A375 (cell line): ENCODE measurements around the gene SIRT4. TPM values are rescaled to one million over a fixed set of nuclear protein-coding genes. Genes with fewer than 3 reads are reported as not detected.

Experiments
- small RNA-seq: library from RNA; depleted of rRNA; stranded (forward); fragments of <200 nt; gene quantifications from one replicate; pipeline ENCODE3, GENCODE V24; 2014
- total RNA-seq: library from RNA; depleted of rRNA; stranded (reverse); fragments of >200 nt; shearing (Covaris generic); gene quantifications from 2 replicates; pipeline ENCODE4 v1.2.3, GENCODE V29; 2014; rRNA removed

The SIRT4 gene
- 0.80 and 1.3 TPM in 2 replicates for total RNA-seq

GRCh38 chr12:120301962-120302815, at the start of gene SIRT4:
SIRT4 (plus strand) TSS chr12:120302321; CDS start chr12:120303562, 1,241 bp downstream.

GRCh38 chr12:120265473-120266179, 36.5 kb upstream of the SIRT4 start, which contains the start of gene PXN:
PXN (minus strand) TSS chr12:120265730; CDS start chr12:120265629, 101 bp downstream.

GRCh38 chr12:120292661-120293531, 9.2 kb upstream of the SIRT4 start, which contains the start of gene RNU4-1:
RNU4-1 (minus strand) TSS chr12:120293237.

GRCh38 chr12:120327593-120327992, 25.5 kb downstream of the SIRT4 start, which contains the start of gene PLA2G1B:
PLA2G1B (minus strand) TSS chr12:120327779; CDS start chr12:120327753, 26 bp downstream.

Small RNA genes lying within 50 kb of the gene (small RNA-seq; reads per million reads assigned to genes)
- 850 reads per million, percentile 99 among the genes with 10 or more reads in this experiment for gene RNU4-1
- gene RNU4-2: 586 reads per million, percentile 98 among the genes with 10 or more reads in this experiment
- not detected for gene RNU6-1088P

Other genes starting within 250 kb of the SIRT4 start
- gene RAB35, start 185.6 kb upstream of the SIRT4 start, total RNA-seq: 28.2 and 29.4 TPM in 2 replicates
- 107 and 150 TPM in 2 replicates for gene GCN1, start 107.6 kb upstream of the SIRT4 start, total RNA-seq
- gene RPLP0, start 101.2 kb upstream of the SIRT4 start, total RNA-seq: 6,928 and 7,524 TPM in 2 replicates
- gene PXN, start 36.6 kb upstream of the SIRT4 start, total RNA-seq: 108 and 144 TPM in 2 replicates
- under 0.01 TPM in 1 of 2 replicates, not detected in the other for gene RNU4-2, start 10.4 kb upstream of the SIRT4 start, total RNA-seq
- gene RNU4-1, start 9.1 kb upstream of the SIRT4 start, total RNA-seq: under 0.01 TPM in 2 replicates
- gene PLA2G1B, start 25.5 kb downstream of the SIRT4 start, total RNA-seq: not detected in 2 replicates
- 0.19 TPM in 2 replicates for gene MSI1, start 66.8 kb downstream of the SIRT4 start, total RNA-seq
- gene COX6A1, start 135.8 kb downstream of the SIRT4 start, total RNA-seq: 679 and 783 TPM in 2 replicates
- 22.1 and 25.3 TPM in 2 replicates for gene TRIAP1, start 144.1 kb downstream of the SIRT4 start, total RNA-seq
- gene GATC, start 144.1 kb downstream of the SIRT4 start, total RNA-seq: 17.7 and 24.7 TPM in 2 replicates
- gene SRSF9, start 167.4 kb downstream of the SIRT4 start, total RNA-seq: 187 and 192 TPM in 2 replicates
- gene DYNLL1, start 193.8 kb downstream of the SIRT4 start, total RNA-seq: 261 and 283 TPM in 2 replicates
- 35.6 and 40.7 TPM in 2 replicates for gene COQ5, start 226.8 kb downstream of the SIRT4 start, total RNA-seq
- gene RNF10, start 232.0 kb downstream of the SIRT4 start, total RNA-seq: 45.1 and 59.2 TPM in 2 replicates